Measurements from ENCODE around the gene TIGD3.
A peak's percentile ranks its signal among the peaks of the same experiment; 100 is the strongest.

Gene TIGD3

GRCh38 chr11:65308281-65308891, 46.2 kb upstream of the TIGD3 start:
- no peak for TF ChIP-seq TAF1 (IDR thresholded peaks at IDR 0.05; ENCODE audit: low read depth)
- peak; percentile 38; the same call in 1 of the 2 replicates for TF ChIP-seq NFIC (IDR thresholded peaks at IDR 0.05)

DNA sequence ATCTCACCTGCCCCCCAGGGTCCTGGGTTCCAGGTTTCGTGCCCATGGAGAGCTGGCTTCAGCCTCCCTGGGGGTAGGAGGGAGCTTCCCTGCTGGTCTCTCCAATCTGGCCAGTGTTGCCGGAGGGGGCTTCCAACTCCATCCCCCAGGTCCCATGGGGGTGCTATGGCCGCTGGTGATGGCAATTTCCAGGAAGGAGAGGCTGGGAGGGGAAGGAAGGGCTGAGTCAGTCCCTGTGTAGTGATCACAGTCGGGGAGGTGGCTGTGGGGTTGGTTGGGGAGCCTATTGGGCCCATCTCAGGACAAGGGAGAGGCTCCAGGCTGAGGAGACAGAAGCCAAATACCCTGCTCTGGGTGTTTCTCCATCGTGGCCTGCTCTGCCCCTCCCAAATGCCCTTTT, 45.5 kb upstream of the TIGD3 start:
- no peak for TF ChIP-seq TAF1 (IDR thresholded peaks at IDR 0.05; ENCODE audit: low read depth)
- TF ChIP-seq EP300 (IDR thresholded peaks at IDR 0.05; ENCODE audit: borderline replicate concordance), result no peak
- TF ChIP-seq, protein P1, sequence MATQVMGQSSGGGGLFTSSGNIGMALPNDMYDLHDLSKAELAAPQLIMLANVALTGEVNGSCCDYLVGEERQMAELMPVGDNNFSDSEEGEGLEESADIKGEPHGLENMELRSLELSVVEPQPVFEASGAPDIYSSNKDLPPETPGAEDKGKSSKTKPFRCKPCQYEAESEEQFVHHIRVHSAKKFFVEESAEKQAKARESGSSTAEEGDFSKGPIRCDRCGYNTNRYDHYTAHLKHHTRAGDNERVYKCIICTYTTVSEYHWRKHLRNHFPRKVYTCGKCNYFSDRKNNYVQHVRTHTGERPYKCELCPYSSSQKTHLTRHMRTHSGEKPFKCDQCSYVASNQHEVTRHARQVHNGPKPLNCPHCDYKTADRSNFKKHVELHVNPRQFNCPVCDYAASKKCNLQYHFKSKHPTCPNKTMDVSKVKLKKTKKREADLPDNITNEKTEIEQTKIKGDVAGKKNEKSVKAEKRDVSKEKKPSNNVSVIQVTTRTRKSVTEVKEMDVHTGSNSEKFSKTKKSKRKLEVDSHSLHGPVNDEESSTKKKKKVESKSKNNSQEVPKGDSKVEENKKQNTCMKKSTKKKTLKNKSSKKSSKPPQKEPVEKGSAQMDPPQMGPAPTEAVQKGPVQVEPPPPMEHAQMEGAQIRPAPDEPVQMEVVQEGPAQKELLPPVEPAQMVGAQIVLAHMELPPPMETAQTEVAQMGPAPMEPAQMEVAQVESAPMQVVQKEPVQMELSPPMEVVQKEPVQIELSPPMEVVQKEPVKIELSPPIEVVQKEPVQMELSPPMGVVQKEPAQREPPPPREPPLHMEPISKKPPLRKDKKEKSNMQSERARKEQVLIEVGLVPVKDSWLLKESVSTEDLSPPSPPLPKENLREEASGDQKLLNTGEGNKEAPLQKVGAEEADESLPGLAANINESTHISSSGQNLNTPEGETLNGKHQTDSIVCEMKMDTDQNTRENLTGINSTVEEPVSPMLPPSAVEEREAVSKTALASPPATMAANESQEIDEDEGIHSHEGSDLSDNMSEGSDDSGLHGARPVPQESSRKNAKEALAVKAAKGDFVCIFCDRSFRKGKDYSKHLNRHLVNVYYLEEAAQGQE (IDR thresholded peaks at IDR 0.05; ENCODE audit: low read depth), result no peak
- TF ChIP-seq, protein P2, sequence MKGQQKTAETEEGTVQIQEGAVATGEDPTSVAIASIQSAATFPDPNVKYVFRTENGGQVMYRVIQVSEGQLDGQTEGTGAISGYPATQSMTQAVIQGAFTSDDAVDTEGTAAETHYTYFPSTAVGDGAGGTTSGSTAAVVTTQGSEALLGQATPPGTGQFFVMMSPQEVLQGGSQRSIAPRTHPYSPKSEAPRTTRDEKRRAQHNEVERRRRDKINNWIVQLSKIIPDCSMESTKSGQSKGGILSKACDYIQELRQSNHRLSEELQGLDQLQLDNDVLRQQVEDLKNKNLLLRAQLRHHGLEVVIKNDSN (IDR thresholded peaks at IDR 0.05), result no peak
- no peak for TF ChIP-seq ZBTB7A (IDR thresholded peaks at IDR 0.05; ENCODE audit: low read depth)
- TF ChIP-seq TEAD4 (IDR thresholded peaks at IDR 0.05), result no peak
- TF ChIP-seq CEBPB (IDR thresholded peaks at IDR 0.05), result no peak
- TF ChIP-seq NFIC (IDR thresholded peaks at IDR 0.05), result no peak
- TF ChIP-seq FOXM1 (IDR thresholded peaks at IDR 0.05; ENCODE audit: borderline replicate concordance, low read depth), result no peak
- no peak for TF ChIP-seq CREB1 (IDR thresholded peaks at IDR 0.05; ENCODE audit: low read depth)
- no peak for TF ChIP-seq RAD21 (IDR thresholded peaks at IDR 0.05; ENCODE audit: low read depth)
- TF ChIP-seq YY1 (IDR thresholded peaks at IDR 0.05; ENCODE audit: low read depth), result no peak
- no peak for TF ChIP-seq TCF12 (IDR thresholded peaks at IDR 0.05; ENCODE audit: low read depth)
- no peak for TF ChIP-seq MAX (IDR thresholded peaks at IDR 0.05)
- TF ChIP-seq EGR1 (IDR thresholded peaks at IDR 0.05), result no peak

GRCh38 chr11:65310215-65310614, 44.3 kb upstream of the TIGD3 start:
- TF ChIP-seq, protein P2 (IDR thresholded peaks at IDR 0.05), result no peak
- TF ChIP-seq YY1 (IDR thresholded peaks at IDR 0.05; ENCODE audit: low read depth), result no peak
- TF ChIP-seq CREB1 (IDR thresholded peaks at IDR 0.05; ENCODE audit: low read depth), result no peak
- TF ChIP-seq RAD21 (IDR thresholded peaks at IDR 0.05; ENCODE audit: low read depth), result no peak

DNA sequence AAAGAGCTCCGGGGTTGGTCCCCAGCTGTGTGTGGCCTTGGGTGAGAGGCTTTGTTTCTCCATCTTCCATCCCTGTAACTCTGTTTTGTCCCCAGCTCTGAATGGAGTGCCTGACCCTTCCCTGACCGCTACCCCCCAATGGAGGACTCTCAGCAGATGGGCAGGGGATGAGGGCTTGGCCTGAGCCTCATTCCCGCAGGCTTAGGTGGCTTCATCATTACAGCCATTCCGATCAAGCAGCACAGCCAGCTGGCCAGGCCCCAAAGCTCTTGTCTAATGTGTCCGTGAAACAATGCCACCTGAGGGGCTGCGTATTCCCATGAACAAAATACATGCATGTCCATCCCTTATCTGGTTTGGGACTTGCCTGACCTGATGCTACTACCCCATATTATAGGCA, 43.8 kb upstream of the TIGD3 start:
- TF ChIP-seq EGR1 (IDR thresholded peaks at IDR 0.05) (no peak), TEAD4 (IDR thresholded peaks at IDR 0.05) (no peak), FOXM1 (IDR thresholded peaks at IDR 0.05; ENCODE audit: borderline replicate concordance, low read depth) (no peak), NFIC (IDR thresholded peaks at IDR 0.05) (no peak)
- TF ChIP-seq, protein P1 (IDR thresholded peaks at IDR 0.05; ENCODE audit: low read depth), result no peak
- TF ChIP-seq, protein P2 (IDR thresholded peaks at IDR 0.05), result no peak

- no peak for TF ChIP-seq EGR1 (IDR thresholded peaks at IDR 0.05)
Observed at GRCh38 chr11:65311170-65311678, 43.3 kb upstream of the TIGD3 start.

GRCh38 chr11:65314501-65315203, 39.9 kb upstream of the TIGD3 start, which contains the start of gene CDC42EP2:
TSS of gene CDC42EP2 (plus strand) at chr11:65314866. CDS start at chr11:65320899, 6,033 bp downstream.
- TF ChIP-seq, protein P1 (IDR thresholded peaks at IDR 0.05; ENCODE audit: low read depth), result peak; percentile 63
- TF ChIP-seq EGR1 (IDR thresholded peaks at IDR 0.05), result peak; percentile 37; the same call in 1 of the 2 replicates
- TF ChIP-seq TCF12 (IDR thresholded peaks at IDR 0.05; ENCODE audit: low read depth), result 0 out of 2 replicates have a peak, but pooled peaks have one; percentile 3
- TF ChIP-seq YY1 (IDR thresholded peaks at IDR 0.05; ENCODE audit: low read depth), result no peak
- TF ChIP-seq TAF1 (IDR thresholded peaks at IDR 0.05; ENCODE audit: low read depth), result peak; percentile 46; the same call in 1 of the 2 replicates
